K562 (cell line): ENCODE results near the gene LST1. TPM values are rescaled to one million over a fixed set of nuclear protein-coding genes. Genes with fewer than 3 reads are reported as not detected.

Experiments
- CBFB ChIP-seq: sonication (generic); formaldehyde crosslinking; IDR thresholded peaks from 2 replicates; pipeline ENCODE4 v1.4.0; 2020; ENCODE audit warnings: mild to moderate bottlenecking, missing genetic modification reagents
- CBX5 ChIP-seq: IDR thresholded peaks from 2 replicates; pipeline ENCODE4 v1.6.1; 2014; ENCODE audit warnings: low read depth, borderline replicate concordance
- ESRRB ChIP-seq: fragments of 250-450 bp; sonication (Bioruptor Pico); IDR thresholded peaks from 2 replicates; pipeline ENCODE4 v1.5.0; 2020; ENCODE audit warnings: mild to moderate bottlenecking, moderate library complexity, borderline replicate concordance
- FOXA1 ChIP-seq: fragments of 450-650 bp; IDR thresholded peaks from 2 replicates; pipeline ENCODE4 v1.6.1; 2016; ENCODE audit warnings: mild to moderate bottlenecking, borderline replicate concordance
- SP2 ChIP-seq: IDR thresholded peaks from 2 replicates; pipeline ENCODE4 v1.6.1; 2011; ENCODE audit warnings: mild to moderate bottlenecking, low read depth, low read length, moderate library complexity; ENCODE audit not compliant: poor library complexity, severe bottlenecking; ENCODE audit errors: extremely low read depth
- TEAD4 ChIP-seq, 2 experiments: sonication (generic) in 1 of 2; formaldehyde crosslinking in 1 of 2; IDR thresholded peaks; 2 replicates each; pipeline versions ENCODE4 v1.6.1 to v1.8.0; 2012 to 2022; ENCODE audit warnings: borderline replicate concordance in 1 of 2, inconsistent platforms in 1 of 2, low read length in 1 of 2, mild to moderate bottlenecking in 1 of 2, missing genetic modification reagents in 1 of 2
- U2AF2 ChIP-seq: fragments of 200-400 bp; formaldehyde crosslinking; optimal IDR thresholded peaks from 2 replicates; pipeline ENCODE3; 2017; ENCODE audit warnings: low read depth, mild to moderate bottlenecking, low read length
- polyA plus RNA-seq, 8 experiments: library from polyadenylated mRNA; depleted of rRNA in 4 of 8; stranded (reverse) in 5 of 8; unstranded in 3 of 8; fragments of >200 nt; fragmentation: Nextera tagmentation in 2 of 8; fragmentation: Illumina TruSeq in 1 of 8; extraction: Ambion mirVana in 2 of 8; extraction: Trizol in 1 of 8; gene quantifications; 2 replicates each; pipeline versions ENCODE4 v1.2.1 to v1.2.3, GENCODE V29; 2011 to 2014; ENCODE audit warnings: inconsistent platforms in 1 of 8, missing spikeins in 1 of 8
- total RNA-seq, 7 experiments: library from RNA; depleted of rRNA in 6 of 7; stranded (reverse); fragments of >200 nt in 6 of 7; fragmentation: Illumina TruSeq in 2 of 7; extraction: Trizol in 2 of 7; gene quantifications; 2 replicates each; pipeline versions ENCODE4 v1.2.1 to v1.2.3, GENCODE V29; 2011 to 2021; ENCODE audit warnings: low replicate concordance in 1 of 7
- TF ChIP-seq, protein P1 (sequence below): sonication (generic); formaldehyde crosslinking; IDR thresholded peaks from 2 replicates; pipeline ENCODE4 v1.8.1; 2023; ENCODE audit warnings: mild to moderate bottlenecking, missing genetic modification reagents
- TF ChIP-seq, protein P2 (sequence below): sonication (generic); formaldehyde crosslinking; IDR thresholded peaks from 2 replicates; pipeline ENCODE4 v1.8.1; 2023; ENCODE audit warnings: mild to moderate bottlenecking, missing genetic modification reagents
- TF ChIP-seq, protein P3 (sequence below): IDR thresholded peaks from 2 replicates; pipeline ENCODE4 v1.6.1; 2014; ENCODE audit warnings: antibody characterized with exemption

LST1 gene
- total and polyA plus RNA-seq, 9 of the 15 experiments (the other 6 are each of a cell fraction or from before 2014, with no cell fraction given), result 0.82 to 7.8 (median 1.7) TPM

DNA sequence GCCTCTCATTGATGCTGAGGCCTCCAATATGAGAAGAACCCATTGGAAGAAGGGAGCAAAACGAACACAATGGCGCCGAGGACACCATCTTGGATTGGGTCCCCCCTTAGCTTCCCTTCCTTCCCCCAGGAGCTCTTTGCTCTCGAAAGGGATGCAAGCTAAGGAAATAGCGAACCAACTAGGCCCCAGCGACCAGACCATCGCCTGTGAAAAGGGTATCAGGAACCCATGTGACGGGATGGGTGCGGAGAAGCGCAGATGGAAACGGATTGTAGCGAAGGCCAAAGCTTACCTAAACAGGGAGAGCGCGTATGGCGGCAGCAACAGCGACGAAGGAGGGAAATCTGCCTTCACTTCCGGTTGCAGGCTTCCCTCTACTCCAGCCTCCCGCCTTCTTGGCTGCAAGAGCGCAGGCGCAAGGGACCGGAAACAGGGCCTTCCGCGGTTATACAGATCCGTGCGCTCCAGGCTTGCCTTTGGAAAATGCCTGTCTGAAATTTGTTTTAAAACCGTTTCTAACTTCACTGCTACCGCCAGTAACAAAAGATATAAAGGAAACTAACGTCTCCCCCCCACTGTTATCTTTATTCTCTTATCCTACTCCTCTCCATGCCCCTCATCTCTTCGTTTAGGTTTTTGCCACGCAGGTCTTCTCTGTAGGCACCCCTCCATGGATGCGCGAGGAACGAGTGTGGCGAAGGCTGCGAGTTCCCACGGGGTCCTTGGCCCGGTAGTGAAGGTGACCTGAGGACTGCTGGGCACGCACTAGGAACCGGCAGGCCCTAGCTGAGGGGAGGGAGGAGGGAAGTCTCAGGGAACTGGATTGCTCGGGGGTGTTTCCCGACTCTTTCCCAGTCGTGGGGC, 44.2 kb upstream of the LST1 start, which contains the start of gene DDX39B (continued):
- TF ChIP-seq CBFB, result peak; percentile 88
- TF ChIP-seq CBX5, result no peak
- peak; percentile 13 for TF ChIP-seq TEAD4 (IDR thresholded peaks at IDR 0.05; ENCODE audit: low read length)
- no peak for TF ChIP-seq TEAD4 (CRISPR knock-in tag; IDR thresholded peaks at IDR 0.05; ENCODE audit: borderline replicate concordance)
- no peak for TF ChIP-seq SP2
- TF ChIP-seq, protein P1, sequence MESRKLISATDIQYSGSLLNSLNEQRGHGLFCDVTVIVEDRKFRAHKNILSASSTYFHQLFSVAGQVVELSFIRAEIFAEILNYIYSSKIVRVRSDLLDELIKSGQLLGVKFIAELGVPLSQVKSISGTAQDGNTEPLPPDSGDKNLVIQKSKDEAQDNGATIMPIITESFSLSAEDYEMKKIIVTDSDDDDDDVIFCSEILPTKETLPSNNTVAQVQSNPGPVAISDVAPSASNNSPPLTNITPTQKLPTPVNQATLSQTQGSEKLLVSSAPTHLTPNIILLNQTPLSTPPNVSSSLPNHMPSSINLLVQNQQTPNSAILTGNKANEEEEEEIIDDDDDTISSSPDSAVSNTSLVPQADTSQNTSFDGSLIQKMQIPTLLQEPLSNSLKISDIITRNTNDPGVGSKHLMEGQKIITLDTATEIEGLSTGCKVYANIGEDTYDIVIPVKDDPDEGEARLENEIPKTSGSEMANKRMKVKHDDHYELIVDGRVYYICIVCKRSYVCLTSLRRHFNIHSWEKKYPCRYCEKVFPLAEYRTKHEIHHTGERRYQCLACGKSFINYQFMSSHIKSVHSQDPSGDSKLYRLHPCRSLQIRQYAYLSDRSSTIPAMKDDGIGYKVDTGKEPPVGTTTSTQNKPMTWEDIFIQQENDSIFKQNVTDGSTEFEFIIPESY, result peak; percentile 45; the same call in 1 of the 2 replicates
- no peak for TF ChIP-seq FOXA1
- no peak for TF ChIP-seq ESRRB
- TF ChIP-seq U2AF2, result no peak
- TF ChIP-seq, protein P2, sequence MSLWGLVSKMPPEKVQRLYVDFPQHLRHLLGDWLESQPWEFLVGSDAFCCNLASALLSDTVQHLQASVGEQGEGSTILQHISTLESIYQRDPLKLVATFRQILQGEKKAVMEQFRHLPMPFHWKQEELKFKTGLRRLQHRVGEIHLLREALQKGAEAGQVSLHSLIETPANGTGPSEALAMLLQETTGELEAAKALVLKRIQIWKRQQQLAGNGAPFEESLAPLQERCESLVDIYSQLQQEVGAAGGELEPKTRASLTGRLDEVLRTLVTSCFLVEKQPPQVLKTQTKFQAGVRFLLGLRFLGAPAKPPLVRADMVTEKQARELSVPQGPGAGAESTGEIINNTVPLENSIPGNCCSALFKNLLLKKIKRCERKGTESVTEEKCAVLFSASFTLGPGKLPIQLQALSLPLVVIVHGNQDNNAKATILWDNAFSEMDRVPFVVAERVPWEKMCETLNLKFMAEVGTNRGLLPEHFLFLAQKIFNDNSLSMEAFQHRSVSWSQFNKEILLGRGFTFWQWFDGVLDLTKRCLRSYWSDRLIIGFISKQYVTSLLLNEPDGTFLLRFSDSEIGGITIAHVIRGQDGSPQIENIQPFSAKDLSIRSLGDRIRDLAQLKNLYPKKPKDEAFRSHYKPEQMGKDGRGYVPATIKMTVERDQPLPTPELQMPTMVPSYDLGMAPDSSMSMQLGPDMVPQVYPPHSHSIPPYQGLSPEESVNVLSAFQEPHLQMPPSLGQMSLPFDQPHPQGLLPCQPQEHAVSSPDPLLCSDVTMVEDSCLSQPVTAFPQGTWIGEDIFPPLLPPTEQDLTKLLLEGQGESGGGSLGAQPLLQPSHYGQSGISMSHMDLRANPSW (CRISPR knock-in tag), result peak; percentile 94; the same call in 1 of the 2 replicates
- TF ChIP-seq, protein P3, sequence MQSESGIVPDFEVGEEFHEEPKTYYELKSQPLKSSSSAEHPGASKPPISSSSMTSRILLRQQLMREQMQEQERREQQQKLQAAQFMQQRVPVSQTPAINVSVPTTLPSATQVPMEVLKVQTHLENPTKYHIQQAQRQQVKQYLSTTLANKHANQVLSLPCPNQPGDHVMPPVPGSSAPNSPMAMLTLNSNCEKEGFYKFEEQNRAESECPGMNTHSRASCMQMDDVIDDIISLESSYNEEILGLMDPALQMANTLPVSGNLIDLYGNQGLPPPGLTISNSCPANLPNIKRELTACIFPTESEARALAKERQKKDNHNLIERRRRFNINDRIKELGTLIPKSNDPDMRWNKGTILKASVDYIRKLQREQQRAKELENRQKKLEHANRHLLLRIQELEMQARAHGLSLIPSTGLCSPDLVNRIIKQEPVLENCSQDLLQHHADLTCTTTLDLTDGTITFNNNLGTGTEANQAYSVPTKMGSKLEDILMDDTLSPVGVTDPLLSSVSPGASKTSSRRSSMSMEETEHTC, result no peak
